ENCODE results near the gene IKBKG. TPM values are rescaled to one million over a fixed set of nuclear protein-coding genes. Genes with fewer than 3 reads are reported as not detected.
"Not testable (repeated sequence)": the region's sequence is repeated elsewhere in the genome, so short reads cannot be mapped to it uniquely, and the experiment has no call there.

Gene IKBKG
- polyA plus RNA-seq, 4 donors = 17.7 to 34.9 (median 27.7) TPM

- 72 to 78% (median 76%) methylated on average over 17 to 20 of the region's 20 CpGs for WGBS, 3 donors
- no peak for FAIRE-seq
- H3K4me3 ChIP-seq (ENCODE audit: low read depth in 1 of 3, low read length in 3 of 3) = no peak overlapping the region
- H3K9me3 ChIP-seq (ENCODE audit: control insufficient read depth in 2 of 2, insufficient read depth in 1 of 2, low read depth in 1 of 2, low read length in 1 of 2) = no peaks in the 10 kb centered on the region
- H3K27me3 ChIP-seq (ENCODE audit: control insufficient read depth in 3 of 3, insufficient read depth in 3 of 3, low read length in 3 of 3) = no peaks in the 10 kb centered on the region
- peaks cover 0 to 5% (median 0%) of the 10 kb centered on the region in 3 donors for H3K4me1 ChIP-seq (ENCODE audit: control insufficient read depth in 3 of 3, insufficient read depth in 2 of 3, low read depth in 1 of 3, low read length in 2 of 3)
- DNase-seq = no peak
- H3K27ac ChIP-seq (ENCODE audit: low read depth in 1 of 3, low read length in 2 of 3) = peak overlapping the region in 1 of 3 donors; percentile 52
- H3K36me3 ChIP-seq (ENCODE audit: control insufficient read depth in 3 of 3, insufficient read depth in 2 of 3, low read depth in 1 of 3, low read length in 3 of 3) = peaks cover 0 to 20% (median 0%) of the 10 kb centered on the region in 3 donors
Measured at GRCh38 chrX:154542723-154543424, 4.5 kb upstream of the IKBKG start.

GRCh38 chrX:154545673-154546274, 1.6 kb upstream of the IKBKG start:
- Histone ChIP-seq H3K27me3 (ENCODE audit: control insufficient read depth in 3 of 3, insufficient read depth in 3 of 3, low read length in 3 of 3) (no peaks in the 10 kb centered on the region), H3K9me3 (ENCODE audit: control insufficient read depth in 2 of 2, insufficient read depth in 1 of 2, low read depth in 1 of 2, low read length in 1 of 2) (no peaks in the 10 kb centered on the region), H3K36me3 (ENCODE audit: control insufficient read depth in 3 of 3, insufficient read depth in 2 of 3, low read depth in 1 of 3, low read length in 3 of 3) (peaks cover 0 to 20% (median 0%) of the 10 kb centered on the region in 3 donors), H3K4me3 (ENCODE audit: low read depth in 1 of 3, low read length in 3 of 3) (peak overlapping the region in 2 of 3 donors; percentile 64 to 79), H3K27ac (ENCODE audit: low read depth in 1 of 3, low read length in 2 of 3) (no peak overlapping the region), H3K4me1 (ENCODE audit: control insufficient read depth in 3 of 3, insufficient read depth in 2 of 3, low read depth in 1 of 3, low read length in 2 of 3) (peaks cover 0 to 5% (median 0%) of the 10 kb centered on the region in 3 donors)
- FAIRE-seq (no peak), DNase-seq (no peak)
- WGBS, 3 donors = 92 to 96% (median 92%) methylated on average over 14 to 17 of the region's 17 CpGs

- peak within 1 kb of the TSS; percentile 86 to 98 (median 95) for H3K27ac ChIP-seq (ENCODE audit: low read depth in 1 of 3, low read length in 2 of 3)
- peak within 1 kb of the TSS; percentile 57 to 79 (median 64) for H3K4me3 ChIP-seq (ENCODE audit: low read depth in 1 of 3, low read length in 3 of 3)
- peaks cover 0 to 17% (median 0%) of the 10 kb centered on the region in 3 donors for H3K36me3 ChIP-seq (ENCODE audit: control insufficient read depth in 3 of 3, insufficient read depth in 2 of 3, low read depth in 1 of 3, low read length in 3 of 3)
- no peak for FAIRE-seq
- no peaks in the 10 kb centered on the region for H3K9me3 ChIP-seq (ENCODE audit: control insufficient read depth in 2 of 2, insufficient read depth in 1 of 2, low read depth in 1 of 2, low read length in 1 of 2)
- 1 to 48% (median 9%) methylated on average over 8 to 92 of the region's 92 CpGs for WGBS, 3 donors
- no peaks in the 10 kb centered on the region for H3K27me3 ChIP-seq (ENCODE audit: control insufficient read depth in 3 of 3, insufficient read depth in 3 of 3, low read length in 3 of 3)
- H3K4me1 ChIP-seq (ENCODE audit: control insufficient read depth in 3 of 3, insufficient read depth in 2 of 3, low read depth in 1 of 3, low read length in 2 of 3) = peaks cover 0 to 5% (median 0%) of the 10 kb centered on the region in 3 donors
- peak in 1 of 2 donors; percentile 68 for DNase-seq
Measured at GRCh38 chrX:154546354-154547244, 821 bp upstream of the IKBKG start, which contains the start of gene G6PD. Gene G6PD, minus strand, starts transcription at chrX:154546846. Its CDS starts 691 bp downstream, at chrX:154546155.

GRCh38 chrX:154548028-154548316, 552 bp downstream of the IKBKG start:
- peak overlapping the region; percentile 57 to 79 (median 64) for H3K4me3 ChIP-seq (ENCODE audit: low read depth in 1 of 3, low read length in 3 of 3)
- no peak for FAIRE-seq

GRCh38 chrX:154549766-154550165, 2.3 kb downstream of the IKBKG start:
- Histone ChIP-seq H3K4me1 (ENCODE audit: control insufficient read depth in 3 of 3, insufficient read depth in 2 of 3, low read depth in 1 of 3, low read length in 2 of 3) (peaks cover 0 to 5% (median 0%) of the 10 kb centered on the region in 3 donors), H3K27me3 (ENCODE audit: control insufficient read depth in 3 of 3, insufficient read depth in 3 of 3, low read length in 3 of 3) (no peaks in the 10 kb centered on the region), H3K27ac (ENCODE audit: low read depth in 1 of 3, low read length in 2 of 3) (no peak overlapping the region), H3K4me3 (ENCODE audit: low read depth in 1 of 3, low read length in 3 of 3) (no peak overlapping the region), H3K36me3 (ENCODE audit: control insufficient read depth in 3 of 3, insufficient read depth in 2 of 3, low read depth in 1 of 3, low read length in 3 of 3) (peaks cover 0 to 22% (median 4%) of the 10 kb centered on the region in 3 donors), H3K9me3 (ENCODE audit: control insufficient read depth in 2 of 2, insufficient read depth in 1 of 2, low read depth in 1 of 2, low read length in 1 of 2) (no peaks in the 10 kb centered on the region)
- 75 to 89% (median 80%) methylated on average over 1 of the region's 1 CpG for WGBS, 3 donors
- DNase-seq (no peak), FAIRE-seq (no peak)

More at GRCh38 chrX:154548028-154548316, 552 bp downstream of the IKBKG start:
- no peak for DNase-seq
- peak overlapping the region; percentile 86 to 98 (median 95) for H3K27ac ChIP-seq (ENCODE audit: low read depth in 1 of 3, low read length in 2 of 3)
- H3K36me3 ChIP-seq (ENCODE audit: control insufficient read depth in 3 of 3, insufficient read depth in 2 of 3, low read depth in 1 of 3, low read length in 3 of 3) = peaks cover 0 to 13% (median 1%) of the 10 kb centered on the region in 3 donors
- WGBS, 3 donors = 0 to 41% (median 10%) methylated on average over 9 of the region's 9 CpGs
- peaks cover 0 to 5% (median 0%) of the 10 kb centered on the region in 3 donors for H3K4me1 ChIP-seq (ENCODE audit: control insufficient read depth in 3 of 3, insufficient read depth in 2 of 3, low read depth in 1 of 3, low read length in 2 of 3)
- no peaks in the 10 kb centered on the region for H3K27me3 ChIP-seq (ENCODE audit: control insufficient read depth in 3 of 3, insufficient read depth in 3 of 3, low read length in 3 of 3)
- no peaks in the 10 kb centered on the region for H3K9me3 ChIP-seq (ENCODE audit: control insufficient read depth in 2 of 2, insufficient read depth in 1 of 2, low read depth in 1 of 2, low read length in 1 of 2)

- not testable (repeated sequence) for DNase-seq; H3K27me3 ChIP-seq (ENCODE audit: control insufficient read depth in 3 of 3, insufficient read depth in 3 of 3, low read length in 3 of 3); H3K4me1 ChIP-seq (ENCODE audit: control insufficient read depth in 3 of 3, insufficient read depth in 2 of 3, low read depth in 1 of 3, low read length in 2 of 3); H3K9me3 ChIP-seq (ENCODE audit: control insufficient read depth in 2 of 2, insufficient read depth in 1 of 2, low read depth in 1 of 2, low read length in 1 of 2); H3K4me3 ChIP-seq (ENCODE audit: low read depth in 1 of 3, low read length in 3 of 3); H3K27ac ChIP-seq (ENCODE audit: low read depth in 1 of 3, low read length in 2 of 3); FAIRE-seq
- H3K36me3 ChIP-seq (ENCODE audit: control insufficient read depth in 3 of 3, insufficient read depth in 2 of 3, low read depth in 1 of 3, low read length in 3 of 3) = peaks cover 0 to 22% (median 4%) of the 10 kb centered on the region in 3 donors
- 76 to 90% (median 89%) methylated on average over 6 to 12 of the region's 18 CpGs for WGBS, 3 donors
Measured at GRCh38 chrX:154552112-154552806, 4.8 kb downstream of the IKBKG start.

GRCh38 chrX:154558060-154558690, 10.8 kb downstream of the IKBKG start:
- H3K27ac ChIP-seq (ENCODE audit: low read depth in 1 of 3, low read length in 2 of 3); H3K9me3 ChIP-seq (ENCODE audit: control insufficient read depth in 2 of 2, insufficient read depth in 1 of 2, low read depth in 1 of 2, low read length in 1 of 2); H3K4me3 ChIP-seq (ENCODE audit: low read depth in 1 of 3, low read length in 3 of 3); FAIRE-seq; H3K4me1 ChIP-seq (ENCODE audit: control insufficient read depth in 3 of 3, insufficient read depth in 2 of 3, low read depth in 1 of 3, low read length in 2 of 3); DNase-seq; H3K27me3 ChIP-seq (ENCODE audit: control insufficient read depth in 3 of 3, insufficient read depth in 3 of 3, low read length in 3 of 3): not testable (repeated sequence)
- H3K36me3 ChIP-seq (ENCODE audit: control insufficient read depth in 3 of 3, insufficient read depth in 2 of 3, low read depth in 1 of 3, low read length in 3 of 3) = peaks cover 0 to 15% (median 1%) of the 10 kb centered on the region in 3 donors
- WGBS, 3 donors = 79 to 97% (median 90%) methylated on average over 3 to 5 of the region's 24 CpGs

All from small intestine (tissue), 7 donors.